ENCODE results near the gene OR5M11. TPM values are rescaled to one million over a fixed set of nuclear protein-coding genes. Genes with fewer than 3 reads are reported as not detected.

OR5M11 gene
- total and polyA plus RNA-seq, 2 donors from 2014 or later: not detected

DNA sequence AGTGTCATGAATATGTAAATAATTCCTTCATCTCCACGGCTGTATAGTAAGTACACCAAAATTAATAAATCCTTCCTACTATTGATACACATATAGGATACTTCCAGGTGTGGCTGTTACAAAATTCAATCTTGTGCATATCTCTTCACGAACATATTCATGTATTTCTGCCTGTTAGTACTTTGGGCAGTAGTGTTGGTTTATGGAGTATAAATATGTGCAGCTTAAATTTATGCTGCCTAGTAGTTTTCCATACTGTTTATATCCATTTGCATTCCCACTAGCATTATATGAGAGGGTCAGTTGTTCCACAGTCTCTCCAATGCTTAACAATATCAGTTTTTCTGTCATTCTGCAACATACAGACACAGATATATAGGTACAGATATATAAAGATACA is 47.9 kb downstream of the OR5M11 start:
- TF ChIP-seq, protein P1, sequence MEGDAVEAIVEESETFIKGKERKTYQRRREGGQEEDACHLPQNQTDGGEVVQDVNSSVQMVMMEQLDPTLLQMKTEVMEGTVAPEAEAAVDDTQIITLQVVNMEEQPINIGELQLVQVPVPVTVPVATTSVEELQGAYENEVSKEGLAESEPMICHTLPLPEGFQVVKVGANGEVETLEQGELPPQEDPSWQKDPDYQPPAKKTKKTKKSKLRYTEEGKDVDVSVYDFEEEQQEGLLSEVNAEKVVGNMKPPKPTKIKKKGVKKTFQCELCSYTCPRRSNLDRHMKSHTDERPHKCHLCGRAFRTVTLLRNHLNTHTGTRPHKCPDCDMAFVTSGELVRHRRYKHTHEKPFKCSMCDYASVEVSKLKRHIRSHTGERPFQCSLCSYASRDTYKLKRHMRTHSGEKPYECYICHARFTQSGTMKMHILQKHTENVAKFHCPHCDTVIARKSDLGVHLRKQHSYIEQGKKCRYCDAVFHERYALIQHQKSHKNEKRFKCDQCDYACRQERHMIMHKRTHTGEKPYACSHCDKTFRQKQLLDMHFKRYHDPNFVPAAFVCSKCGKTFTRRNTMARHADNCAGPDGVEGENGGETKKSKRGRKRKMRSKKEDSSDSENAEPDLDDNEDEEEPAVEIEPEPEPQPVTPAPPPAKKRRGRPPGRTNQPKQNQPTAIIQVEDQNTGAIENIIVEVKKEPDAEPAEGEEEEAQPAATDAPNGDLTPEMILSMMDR (IDR thresholded peaks at IDR 0.05; ENCODE audit: borderline replicate concordance, extremely low read depth, insufficient read depth): no peak

More for the DNA sequence above, 47.9 kb downstream of the OR5M11 start:
- Histone ChIP-seq H3K4me3 (ENCODE audit: low read length in 3 of 3) (no peak overlapping the region), H3K9me3 (ENCODE audit: control insufficient read depth in 2 of 3, insufficient read depth in 1 of 3, low read length in 3 of 3) (no peaks in the 10 kb centered on the region), H3K9ac (ENCODE audit: low read length in 3 of 3) (no peak overlapping the region), H3K4me1 (ENCODE audit: control insufficient read depth in 2 of 3, insufficient read depth in 2 of 3, low read depth in 1 of 3, low read length in 3 of 3) (no peaks in the 10 kb centered on the region), H3K27me3 (ENCODE audit: control insufficient read depth, insufficient read depth, low read length) (no peaks in the 10 kb centered on the region), H3K27ac (ENCODE audit: low read depth in 2 of 2, low read length in 2 of 2) (no peak overlapping the region), H3K36me3 (ENCODE audit: control insufficient read depth in 2 of 3, insufficient read depth in 3 of 3, low read length in 3 of 3) (no peaks in the 10 kb centered on the region)
- DNase-seq: no peak
- no peak for FAIRE-seq
- intact Hi-C loops (cut with DNase I): no loop called here

Other genes starting within 250 kb of the OR5M11 start
- gene OR8K3, start 228.1 kb downstream of the OR5M11 start, total RNA-seq: not detected
- gene OR8K3, start 228.1 kb downstream of the OR5M11 start, polyA plus RNA-seq (ENCODE audit: insufficient read depth, low read depth, low replicate concordance): not detected
- gene OR8K1, start 197.2 kb downstream of the OR5M11 start, total RNA-seq: not detected
- gene OR8K1, start 197.2 kb downstream of the OR5M11 start, polyA plus RNA-seq (ENCODE audit: insufficient read depth, low read depth, low replicate concordance): not detected
- gene OR8J1, start 189.0 kb downstream of the OR5M11 start, total RNA-seq: not detected
- gene OR8J1, start 189.0 kb downstream of the OR5M11 start, polyA plus RNA-seq (ENCODE audit: insufficient read depth, low read depth, low replicate concordance): not detected
- not detected for gene OR8U1, start 167.6 kb downstream of the OR5M11 start, total RNA-seq
- not detected for gene OR8U1, start 167.6 kb downstream of the OR5M11 start, polyA plus RNA-seq (ENCODE audit: insufficient read depth, low read depth, low replicate concordance)
- gene OR5AL1, start 130.6 kb downstream of the OR5M11 start, total RNA-seq: not detected
- gene OR5AL1, start 130.6 kb downstream of the OR5M11 start, polyA plus RNA-seq (ENCODE audit: insufficient read depth, low read depth, low replicate concordance): not detected
- gene OR5M3, start 69.9 kb downstream of the OR5M11 start, total RNA-seq: not detected
- gene OR5M3, start 69.9 kb downstream of the OR5M11 start, polyA plus RNA-seq (ENCODE audit: insufficient read depth, low read depth, low replicate concordance): not detected
- not detected for gene OR5M8, start 51.9 kb downstream of the OR5M11 start, total RNA-seq
- not detected for gene OR5M8, start 51.9 kb downstream of the OR5M11 start, polyA plus RNA-seq (ENCODE audit: insufficient read depth, low read depth, low replicate concordance)
- gene OR5M10, start 34.5 kb upstream of the OR5M11 start, total RNA-seq: not detected
- not detected for gene OR5M10, start 34.5 kb upstream of the OR5M11 start, polyA plus RNA-seq (ENCODE audit: insufficient read depth, low read depth, low replicate concordance)
- gene OR5M1, start 71.6 kb upstream of the OR5M11 start, total RNA-seq: not detected
- not detected for gene OR5M1, start 71.6 kb upstream of the OR5M11 start, polyA plus RNA-seq (ENCODE audit: insufficient read depth, low read depth, low replicate concordance)
- gene OR5AP2, start 99.2 kb upstream of the OR5M11 start, total RNA-seq: not detected
- gene OR5AP2, start 99.2 kb upstream of the OR5M11 start, polyA plus RNA-seq (ENCODE audit: insufficient read depth, low read depth, low replicate concordance): not detected
- gene OR5AR1, start 120.4 kb upstream of the OR5M11 start, total RNA-seq: not detected
- not detected for gene OR5AR1, start 120.4 kb upstream of the OR5M11 start, polyA plus RNA-seq (ENCODE audit: insufficient read depth, low read depth, low replicate concordance)
- gene OR9G1, start 155.8 kb upstream of the OR5M11 start, total RNA-seq: not detected
- gene OR9G1, start 155.8 kb upstream of the OR5M11 start, polyA plus RNA-seq (ENCODE audit: insufficient read depth, low read depth, low replicate concordance): not detected
- not detected for gene OR9G4, start 205.4 kb upstream of the OR5M11 start, total RNA-seq
- gene OR9G4, start 205.4 kb upstream of the OR5M11 start, polyA plus RNA-seq (ENCODE audit: insufficient read depth, low read depth, low replicate concordance): not detected

Measured in kidney (tissue), 14 donors.